Measurements from ENCODE around the gene CYP51A1. TPM values are rescaled to one million over a fixed set of nuclear protein-coding genes. Genes with fewer than 3 reads are reported as not detected.
"Not testable (repeated sequence)": the region's sequence is repeated elsewhere in the genome, so short reads cannot be mapped to it uniquely, and the experiment has no call there.

Gene CYP51A1
- total RNA-seq, 3 donors from 2014 or later, result 73.2 to 181 (median 133) TPM

DNA sequence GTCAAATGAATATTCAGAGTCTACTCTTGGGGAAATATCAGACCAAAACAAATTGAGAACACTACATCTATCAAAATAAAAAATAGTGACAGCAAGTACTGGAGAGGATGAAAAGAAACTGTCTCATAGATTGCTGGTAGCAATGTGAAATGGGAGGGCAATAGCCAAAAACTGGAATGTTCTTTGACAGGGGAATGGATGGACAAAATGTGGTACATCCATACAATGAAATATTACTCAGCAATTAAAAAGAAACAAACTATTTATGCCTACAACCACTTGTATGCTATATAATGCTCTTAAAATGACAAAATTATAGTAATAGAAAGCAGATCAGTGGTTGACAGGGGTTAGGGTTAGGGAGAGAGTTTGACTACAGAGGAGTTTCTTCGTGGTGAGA, 46.0 kb downstream of the CYP51A1 start:
- H3K36me3 ChIP-seq (ENCODE audit: low read depth), result peaks cover 31% of the 10 kb centered on the region
- ATAC-seq, result no peak
- intact Hi-C loops (cut with DNase I, micrococcal nuclease), result no loop called here

DNA sequence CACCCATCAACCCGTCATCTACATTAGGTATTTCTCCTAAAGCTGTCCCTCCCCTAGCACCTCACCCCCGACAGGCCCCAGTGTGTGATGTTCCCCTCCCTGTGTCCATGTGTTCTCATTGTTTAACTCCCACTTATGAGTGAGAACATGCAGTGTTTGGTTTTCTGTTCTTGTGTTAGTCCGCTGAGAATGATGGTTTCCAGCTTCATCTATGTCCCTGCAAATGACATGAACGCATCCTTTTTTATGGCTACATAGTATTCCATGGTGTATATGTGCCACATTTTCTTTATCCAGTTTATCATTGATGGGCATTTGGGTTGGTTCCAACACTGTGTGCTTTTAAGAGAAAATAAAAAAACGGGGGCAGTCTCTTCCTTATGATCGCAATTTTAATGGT, 50.4 kb downstream of the CYP51A1 start:
- H3K9me3 ChIP-seq; ATAC-seq; H3K4me3 ChIP-seq; DNase-seq; H3K4me1 ChIP-seq (ENCODE audit: low read depth); intact Hi-C loops (cut with DNase I, micrococcal nuclease): not testable (repeated sequence)
- peaks cover 19% of the 10 kb centered on the region for H3K36me3 ChIP-seq (ENCODE audit: low read depth)

More for the DNA sequence above, 46.0 kb downstream of the CYP51A1 start:
- Histone ChIP-seq H3K9me3 (no peaks in the 10 kb centered on the region), H3K4me3 (no peak overlapping the region), H3K4me1 (ENCODE audit: low read depth) (no peaks in the 10 kb centered on the region)
- no peak for TF ChIP-seq CTCF (IDR thresholded peaks at IDR 0.05)
- no peak for DNase-seq

DNA sequence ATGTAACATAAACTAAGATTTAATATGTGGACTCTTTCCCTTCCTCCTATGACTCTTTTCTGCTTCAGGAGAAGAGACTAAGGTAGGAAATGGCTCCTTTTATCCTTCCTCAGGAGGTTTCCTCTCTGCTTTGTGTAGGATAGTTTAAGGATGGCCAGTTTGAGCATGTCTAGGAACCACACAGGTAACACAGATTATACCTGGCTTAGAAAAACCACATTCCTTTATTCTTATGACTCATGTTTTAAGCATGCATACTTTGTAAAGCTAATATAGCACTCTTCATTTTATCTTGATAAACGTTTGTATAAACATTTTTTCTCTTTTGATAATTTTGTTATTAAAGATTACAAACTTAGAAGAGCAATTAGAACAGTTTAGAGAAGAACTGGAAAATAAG, 57.8 kb downstream of the CYP51A1 start:
- intact Hi-C loops (cut with DNase I, micrococcal nuclease), result no loop called here
- Histone ChIP-seq H3K4me1 (ENCODE audit: low read depth) (peaks cover 3% of the 10 kb centered on the region), H3K4me3 (no peak overlapping the region), H3K36me3 (ENCODE audit: low read depth) (peaks cover 8% of the 10 kb centered on the region), H3K9me3 (no peaks in the 10 kb centered on the region)
- DNase-seq (no peak), ATAC-seq (no peak)
- no peak for TF ChIP-seq CTCF (IDR thresholded peaks at IDR 0.05)

DNA sequence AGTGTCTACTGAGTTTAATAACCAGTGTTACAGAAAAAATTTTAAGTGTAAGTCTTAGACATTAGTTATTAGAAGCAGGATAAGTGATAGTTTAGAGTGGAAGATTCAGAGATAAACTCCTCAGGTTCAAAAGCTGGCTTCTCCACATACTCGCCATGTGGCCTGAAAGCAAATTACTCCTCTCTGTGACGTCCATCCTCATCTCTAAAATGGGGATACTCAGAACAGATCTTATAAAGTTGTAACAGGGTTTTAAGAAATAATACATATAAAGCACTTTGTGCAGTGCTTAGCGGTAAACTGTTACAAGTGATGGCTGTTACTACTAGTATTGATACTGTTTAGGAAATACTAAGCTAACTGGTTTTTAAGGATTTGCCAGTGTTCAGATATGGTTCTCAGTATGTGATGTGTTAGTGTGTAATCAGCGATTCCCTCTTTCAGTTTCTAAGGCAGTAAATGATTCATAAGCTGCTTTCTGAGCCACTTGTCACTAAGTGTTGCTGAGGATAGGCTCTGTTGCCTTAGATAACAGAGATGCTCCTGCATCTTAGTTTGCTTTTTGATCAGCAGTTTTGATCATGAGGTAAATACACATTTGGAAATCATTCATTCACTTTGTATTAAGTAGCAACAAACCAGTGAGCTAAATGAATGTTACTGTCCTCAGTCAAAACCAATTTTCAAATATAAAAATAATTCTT, 58.7 kb downstream of the CYP51A1 start:
- DNase-seq (no peak), ATAC-seq (peak; percentile 46)
- TF ChIP-seq CTCF (IDR thresholded peaks at IDR 0.05), result no peak
- H3K4me1 ChIP-seq (ENCODE audit: low read depth), result peaks cover 5% of the 10 kb centered on the region
- peaks cover 8% of the 10 kb centered on the region for H3K36me3 ChIP-seq (ENCODE audit: low read depth)
- intact Hi-C loops (cut with DNase I, micrococcal nuclease), result no loop called here
- no peak overlapping the region for H3K4me3 ChIP-seq
- H3K9me3 ChIP-seq, result no peaks in the 10 kb centered on the region

DNA sequence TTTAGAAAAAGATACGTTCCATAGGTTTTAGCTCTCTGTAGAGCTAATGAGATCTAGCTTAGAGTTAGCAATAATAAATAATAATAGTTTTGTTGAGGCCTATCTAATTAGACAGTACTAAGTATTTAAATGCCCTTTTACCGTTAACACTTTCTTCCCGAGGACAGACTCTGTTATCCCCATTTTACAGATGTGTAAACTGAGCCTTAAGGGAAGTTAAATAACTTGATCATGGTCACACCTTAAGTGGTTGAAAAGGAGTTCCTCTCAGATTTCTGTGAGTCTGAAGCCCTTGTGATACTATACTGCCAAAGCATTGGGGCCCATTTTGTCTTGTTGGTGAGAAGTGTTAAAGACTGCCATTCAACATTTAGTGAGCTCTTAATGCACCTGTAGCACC, 61.6 kb downstream of the CYP51A1 start:
- Histone ChIP-seq H3K4me3 (no peak overlapping the region), H3K9me3 (no peaks in the 10 kb centered on the region), H3K36me3 (ENCODE audit: low read depth) (peaks cover 8% of the 10 kb centered on the region), H3K4me1 (ENCODE audit: low read depth) (peaks cover 16% of the 10 kb centered on the region)
- no peak for TF ChIP-seq CTCF (IDR thresholded peaks at IDR 0.05)
- ATAC-seq, result no peak
- intact Hi-C loops (cut with DNase I, micrococcal nuclease), result no loop called here
- no peak for DNase-seq

DNA sequence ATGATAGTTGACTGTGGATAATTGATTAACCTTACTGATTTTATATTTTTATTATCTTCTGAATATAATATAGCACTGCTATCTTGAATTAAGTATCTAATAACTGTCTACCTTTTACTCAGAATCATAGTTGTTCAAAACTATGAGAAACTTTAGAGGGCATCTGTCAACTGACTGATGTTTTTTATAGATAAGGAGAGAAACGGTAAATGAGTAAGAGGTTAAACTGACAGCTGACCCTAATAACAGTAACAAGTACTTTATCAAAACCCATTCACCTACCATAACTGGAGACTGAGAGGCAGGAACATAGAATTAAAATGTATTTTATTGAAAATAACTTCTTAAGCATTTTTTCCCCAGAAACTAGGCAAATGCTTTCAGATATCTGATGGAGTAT, 62.2 kb downstream of the CYP51A1 start:
- Histone ChIP-seq H3K9me3 (no peaks in the 10 kb centered on the region), H3K36me3 (ENCODE audit: low read depth) (peaks cover 4% of the 10 kb centered on the region), H3K4me1 (ENCODE audit: low read depth) (peaks cover 16% of the 10 kb centered on the region), H3K4me3 (no peak overlapping the region)
- DNase-seq (no peak), ATAC-seq (no peak)
- intact Hi-C loops (cut with DNase I, micrococcal nuclease), result no loop called here
- no peak for TF ChIP-seq CTCF (IDR thresholded peaks at IDR 0.05)

All from mucosa of descending colon (tissue), 3 donors.